Choroid plexus epithelial cell (primary cell): ENCODE data around the gene DDX55.
"Not testable (repeated sequence)": the region's sequence is repeated elsewhere in the genome, so short reads cannot be mapped to it uniquely, and the experiment has no call there.

Experiments
- DNase-seq: peaks from one replicate; pipeline ENCODE4 v3.0.0-alpha.2; 2010; ENCODE audit warnings: low read depth
- H3K4me3 ChIP-seq: 2 replicates; pipeline ENCODE4 v1.5.1; 2011; ENCODE audit warnings: low read depth, mild to moderate bottlenecking, control low read depth, low read length, moderate library complexity
- TF ChIP-seq, protein P1 (sequence below): conservative IDR thresholded peaks from 2 replicates; pipeline ENCODE4 v1.5.1; 2011; ENCODE audit warnings: low read depth, mild to moderate bottlenecking, control low read depth, inconsistent platforms, low read length, moderate library complexity

DDX55 gene

DNA sequence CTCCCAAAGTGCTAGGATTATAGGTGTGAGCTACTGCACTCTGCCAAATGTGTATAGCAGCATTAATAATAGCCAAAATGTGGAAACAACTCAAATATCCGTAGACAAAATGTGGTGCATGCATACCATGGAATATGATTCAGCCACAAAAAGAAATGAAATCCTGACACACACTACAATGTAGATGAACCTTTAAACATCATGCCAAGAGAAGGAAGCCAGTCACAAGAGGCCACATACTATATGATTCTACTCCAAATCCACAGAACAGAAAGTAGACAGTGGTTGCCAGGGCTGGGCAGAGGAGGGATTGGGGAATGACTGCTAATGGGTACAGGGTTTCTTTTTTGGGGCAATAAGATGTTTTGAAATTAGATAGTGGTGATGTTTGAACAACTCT, 25.3 kb upstream of the DDX55 start:
- TF ChIP-seq, protein P1, sequence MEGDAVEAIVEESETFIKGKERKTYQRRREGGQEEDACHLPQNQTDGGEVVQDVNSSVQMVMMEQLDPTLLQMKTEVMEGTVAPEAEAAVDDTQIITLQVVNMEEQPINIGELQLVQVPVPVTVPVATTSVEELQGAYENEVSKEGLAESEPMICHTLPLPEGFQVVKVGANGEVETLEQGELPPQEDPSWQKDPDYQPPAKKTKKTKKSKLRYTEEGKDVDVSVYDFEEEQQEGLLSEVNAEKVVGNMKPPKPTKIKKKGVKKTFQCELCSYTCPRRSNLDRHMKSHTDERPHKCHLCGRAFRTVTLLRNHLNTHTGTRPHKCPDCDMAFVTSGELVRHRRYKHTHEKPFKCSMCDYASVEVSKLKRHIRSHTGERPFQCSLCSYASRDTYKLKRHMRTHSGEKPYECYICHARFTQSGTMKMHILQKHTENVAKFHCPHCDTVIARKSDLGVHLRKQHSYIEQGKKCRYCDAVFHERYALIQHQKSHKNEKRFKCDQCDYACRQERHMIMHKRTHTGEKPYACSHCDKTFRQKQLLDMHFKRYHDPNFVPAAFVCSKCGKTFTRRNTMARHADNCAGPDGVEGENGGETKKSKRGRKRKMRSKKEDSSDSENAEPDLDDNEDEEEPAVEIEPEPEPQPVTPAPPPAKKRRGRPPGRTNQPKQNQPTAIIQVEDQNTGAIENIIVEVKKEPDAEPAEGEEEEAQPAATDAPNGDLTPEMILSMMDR, result no peak
- no peak for DNase-seq
- no peak overlapping the region for H3K4me3 ChIP-seq

DNA sequence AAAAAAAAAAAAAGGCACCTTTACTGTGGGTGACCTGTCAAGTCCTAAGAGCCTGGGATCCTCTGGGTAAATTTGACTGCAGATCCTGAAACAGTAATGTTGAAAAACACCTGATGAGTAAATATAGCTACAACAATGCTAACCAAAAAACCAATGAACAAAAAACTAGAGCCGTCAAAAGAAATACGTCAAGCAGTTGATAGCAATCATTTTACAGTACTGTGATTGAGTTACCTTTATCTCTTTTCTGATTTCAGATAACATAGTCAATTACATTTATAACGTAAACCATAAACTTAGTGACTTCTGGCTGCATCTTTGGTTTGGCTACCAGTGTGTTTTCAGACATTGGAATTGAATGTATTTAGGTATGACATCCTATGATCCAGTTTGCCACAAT, 23.7 kb upstream of the DDX55 start:
- no peak for DNase-seq
- TF ChIP-seq, protein P1, result no peak

DNA sequence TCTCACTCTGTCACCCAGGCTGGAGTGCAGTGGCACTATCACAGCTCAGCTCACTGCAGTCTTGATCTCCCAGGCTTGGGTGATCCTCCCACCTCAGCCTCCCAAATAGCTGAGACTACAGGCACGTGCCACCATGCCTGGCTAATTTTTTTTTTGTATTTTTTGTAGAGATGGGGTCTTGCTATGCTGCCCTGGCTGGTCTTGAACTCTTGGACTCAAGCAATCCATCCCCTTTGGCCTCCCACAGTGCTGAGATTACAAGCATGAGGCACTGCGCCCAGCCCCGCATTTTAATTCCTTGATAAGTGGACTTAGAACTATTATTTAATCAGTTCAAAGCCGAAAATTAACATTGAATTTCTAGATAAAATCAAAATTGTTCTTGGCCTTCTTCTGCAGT, 23.1 kb upstream of the DDX55 start:
- not testable (repeated sequence) for DNase-seq

More for the DNA sequence above, 23.7 kb upstream of the DDX55 start:
- no peak overlapping the region for H3K4me3 ChIP-seq

DNA sequence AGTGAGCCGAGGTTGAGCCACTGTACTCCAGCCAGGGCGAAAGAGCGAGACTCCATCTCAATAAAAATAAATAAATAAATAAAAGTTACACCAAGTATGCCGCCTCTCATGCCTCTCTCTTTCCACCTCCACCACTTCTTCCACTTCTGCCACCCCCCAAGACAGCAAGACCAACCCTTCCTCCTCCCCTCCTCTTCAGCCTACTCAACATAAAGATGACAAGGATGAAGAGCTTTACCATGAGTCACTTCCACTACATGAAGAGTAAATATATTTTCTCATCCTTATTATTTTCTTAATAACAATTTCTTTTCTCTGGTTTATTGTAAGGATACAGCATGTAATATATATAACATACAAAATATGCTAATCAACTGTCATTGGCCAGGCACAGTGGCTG, 21.1 kb upstream of the DDX55 start:
- TF ChIP-seq, protein P1, result no peak
- no peak for DNase-seq
- no peak overlapping the region for H3K4me3 ChIP-seq

More for the DNA sequence above, 23.1 kb upstream of the DDX55 start:
- H3K4me3 ChIP-seq, result not testable (repeated sequence)

DNA sequence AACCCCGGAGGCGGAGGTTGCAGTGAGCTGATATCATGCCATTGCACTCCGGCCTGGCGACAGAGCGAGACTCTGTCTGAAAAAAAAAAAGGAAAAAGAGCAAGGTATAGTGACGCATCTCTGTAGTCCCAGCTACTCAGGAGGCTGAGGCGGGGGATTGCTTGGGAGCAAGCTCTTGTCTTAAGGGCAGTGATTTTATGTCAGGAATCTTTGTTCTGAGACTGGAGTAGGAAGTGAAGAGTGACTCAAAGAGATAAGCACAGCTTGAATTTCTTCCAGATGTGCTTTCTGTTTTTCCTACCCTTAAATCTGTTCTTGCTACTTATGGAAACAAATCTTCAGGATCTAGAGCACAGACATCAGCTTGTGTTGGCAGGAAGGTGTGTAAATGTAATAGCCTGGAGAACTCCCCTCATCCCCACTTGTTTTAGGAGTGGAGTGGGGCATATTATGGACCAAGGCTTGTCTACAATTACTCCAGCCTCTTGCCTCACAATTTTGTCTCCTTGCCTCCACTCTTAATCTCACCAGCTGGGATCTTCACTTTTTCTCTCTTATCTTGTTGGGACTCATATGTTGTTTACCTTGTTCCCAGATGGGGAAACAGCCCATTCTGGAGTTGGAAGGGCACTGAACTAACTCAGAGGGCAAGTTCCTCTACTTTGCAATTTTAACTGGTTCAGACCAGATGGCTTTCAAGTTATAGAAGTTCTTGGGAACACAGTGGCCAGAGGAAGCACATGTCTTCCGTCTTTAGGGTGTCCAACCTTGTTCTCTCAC, 10.0 kb upstream of the DDX55 start:
- TF ChIP-seq, protein P1, result no peak
- peak; percentile 93 for DNase-seq
- H3K4me3 ChIP-seq, result no peak overlapping the region

DNA sequence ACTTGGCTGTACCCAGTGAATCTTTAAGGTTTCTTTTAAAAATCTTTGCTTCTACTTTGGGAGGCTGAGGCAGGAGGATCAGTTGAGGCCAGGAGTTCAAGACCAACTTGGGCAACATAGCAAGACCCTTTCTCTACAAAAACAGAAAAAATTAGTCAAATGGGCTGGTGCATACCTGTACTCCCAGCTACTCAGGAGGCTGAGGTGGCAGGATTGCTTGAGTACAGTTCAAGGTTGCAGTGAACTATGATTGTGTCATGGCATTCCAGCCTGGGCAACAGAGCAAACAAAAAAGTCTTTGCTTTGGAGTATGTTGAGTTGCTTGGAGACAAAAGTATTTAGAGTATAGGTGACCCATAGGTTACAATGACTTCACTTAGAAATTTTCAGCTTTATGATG, 6.2 kb upstream of the DDX55 start:
- TF ChIP-seq, protein P1, result no peak
- H3K4me3 ChIP-seq, result no peak overlapping the region
- DNase-seq, result peak; percentile 50

DNA sequence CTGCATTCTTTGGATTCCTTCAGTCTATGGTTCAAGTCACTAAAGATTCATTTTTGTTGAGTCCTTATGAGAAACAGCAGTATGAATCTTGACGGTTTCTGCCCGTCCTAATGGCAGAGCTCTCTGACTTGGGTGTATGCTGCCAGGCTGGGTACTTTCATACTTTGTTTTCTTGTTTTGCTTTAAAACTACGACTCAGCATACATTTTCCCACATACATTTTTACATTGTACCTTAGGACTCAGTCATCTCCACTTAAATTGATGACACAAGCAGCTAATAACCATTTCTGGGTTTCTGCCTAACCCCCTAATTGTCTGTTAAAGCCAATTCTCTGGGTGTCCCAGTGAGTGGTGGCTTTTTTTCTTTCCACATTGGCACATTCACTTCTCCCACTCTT, 4.8 kb upstream of the DDX55 start:
- no peak overlapping the region for H3K4me3 ChIP-seq
- TF ChIP-seq, protein P1, result no peak
- no peak for DNase-seq
